ENCODE measurements around the gene PDE4B. TPM values are rescaled to one million over a fixed set of nuclear protein-coding genes. Genes with fewer than 3 reads are reported as not detected.

The PDE4B gene
- total RNA-seq, 1 donor: 2.3 TPM

GRCh38 chr1:66156144-66156543 lies 363.4 kb downstream of the PDE4B start:
- DNase-seq (ENCODE audit: low read depth): no peak
- TF ChIP-seq CTCF (IDR thresholded peaks at IDR 0.05; ENCODE audit: insufficient read depth, low read length): no peak

GRCh38 chr1:66159800-66160199 lies 367.1 kb downstream of the PDE4B start:
- no peak overlapping the region for H3K4me3 ChIP-seq (ENCODE audit: low read depth, low read length)
- TF ChIP-seq CTCF (IDR thresholded peaks at IDR 0.05; ENCODE audit: insufficient read depth, low read length): no peak
- no peak for DNase-seq (ENCODE audit: low read depth)

More at GRCh38 chr1:66156144-66156543, 363.4 kb downstream of the PDE4B start:
- H3K4me3 ChIP-seq (ENCODE audit: low read depth, low read length): no peak overlapping the region

- no peak for TF ChIP-seq CTCF (IDR thresholded peaks at IDR 0.05; ENCODE audit: insufficient read depth, low read length)
- no peak for DNase-seq (ENCODE audit: low read depth)
Observed at GRCh38 chr1:66160719-66161118, 368.0 kb downstream of the PDE4B start.

GRCh38 chr1:66166753-66167152 lies 374.1 kb downstream of the PDE4B start:
- no peak for TF ChIP-seq CTCF (IDR thresholded peaks at IDR 0.05; ENCODE audit: insufficient read depth, low read length)
- no peak for DNase-seq (ENCODE audit: low read depth)
- H3K4me3 ChIP-seq (ENCODE audit: low read depth, low read length): no peak overlapping the region

More at GRCh38 chr1:66160719-66161118, 368.0 kb downstream of the PDE4B start:
- H3K4me3 ChIP-seq (ENCODE audit: low read depth, low read length): no peak overlapping the region

- no peak for TF ChIP-seq CTCF (IDR thresholded peaks at IDR 0.05; ENCODE audit: insufficient read depth, low read length)
- no peak for DNase-seq (ENCODE audit: low read depth)
- no peak overlapping the region for H3K4me3 ChIP-seq (ENCODE audit: low read depth, low read length)
Observed at GRCh38 chr1:66167267-66167666, 374.6 kb downstream of the PDE4B start.

- H3K4me3 ChIP-seq (ENCODE audit: low read depth, low read length): no peak overlapping the region
- no peak for DNase-seq (ENCODE audit: low read depth)
- no peak for TF ChIP-seq CTCF (IDR thresholded peaks at IDR 0.05; ENCODE audit: insufficient read depth, low read length)
Observed at GRCh38 chr1:66168467-66168887, 375.8 kb downstream of the PDE4B start.
